HepG2 (cell line): ENCODE results near the gene SIAH2. TPM values are rescaled to one million over a fixed set of nuclear protein-coding genes. Genes with fewer than 3 reads are reported as not detected.

Experiments used
- AGO2 ChIP-seq: fragments of 200-400 bp; formaldehyde crosslinking; optimal IDR thresholded peaks from 2 replicates; pipeline ENCODE3; 2017; ENCODE audit warnings: mild to moderate bottlenecking, low read depth, low read length, moderate library complexity
- ATF4 ChIP-seq, 2 experiments: fragments of 450-650 bp in 1 of 2; sonication (generic) in 1 of 2; formaldehyde crosslinking; IDR thresholded peaks; 2 replicates each; pipeline versions ENCODE4 v1.5.0 to v1.8.0; 2020 to 2022; ENCODE audit warnings: mild to moderate bottlenecking in 1 of 2, missing genetic modification reagents in 1 of 2
- BCL6 ChIP-seq: IDR thresholded peaks from 2 replicates; pipeline ENCODE4 v1.6.1; 2016; ENCODE audit warnings: missing genetic modification reagents, missing compliant biosample characterization
- CHCHD3 ChIP-seq: sonication (generic); formaldehyde crosslinking; IDR thresholded peaks from 2 replicates; pipeline ENCODE4 v1.8.0; 2022; ENCODE audit warnings: mild to moderate bottlenecking, missing genetic modification reagents, moderate library complexity
- CREB3 ChIP-seq: sonication (generic); formaldehyde crosslinking; IDR thresholded peaks from 2 replicates; pipeline ENCODE4 v1.5.0; 2020; ENCODE audit warnings: missing genetic modification reagents
- KMT2B ChIP-seq: IDR thresholded peaks from 2 replicates; pipeline ENCODE4 v1.6.1; 2016; ENCODE audit warnings: missing genetic modification reagents, missing compliant biosample characterization
- MATR3 ChIP-seq: sonication (generic); formaldehyde crosslinking; IDR thresholded peaks from 2 replicates; pipeline ENCODE4 v1.4.0; 2020; ENCODE audit warnings: missing genetic modification reagents
- MAZ ChIP-seq, 2 experiments: sonication (generic) in 1 of 2; formaldehyde crosslinking in 1 of 2; IDR thresholded peaks; 2 replicates each; pipeline versions ENCODE4 v1.5.0 to v1.6.1; 2012 to 2020; ENCODE audit warnings: low read depth in 2 of 2, mild to moderate bottlenecking in 2 of 2, borderline replicate concordance in 1 of 2, improper control_type of control experiment in 1 of 2, low read length in 1 of 2, missing genetic modification reagents in 1 of 2, moderate library complexity in 1 of 2
- MEIS1 ChIP-seq: sonication (generic); formaldehyde crosslinking; IDR thresholded peaks from 2 replicates; pipeline ENCODE4 v1.9.0; 2021; ENCODE audit warnings: mild to moderate bottlenecking, missing genetic modification reagents, moderate library complexity, borderline replicate concordance
- MXD3 ChIP-seq: IDR thresholded peaks from 2 replicates; pipeline ENCODE4 v1.6.1; 2016; ENCODE audit warnings: mild to moderate bottlenecking, missing biosample characterization, missing genetic modification reagents
- PITX1 ChIP-seq: sonication (generic); formaldehyde crosslinking; IDR thresholded peaks from 2 replicates; pipeline ENCODE4 v1.5.1; 2020; ENCODE audit warnings: mild to moderate bottlenecking, missing genetic modification reagents
- POLR2G ChIP-seq: fragments of 200-400 bp; formaldehyde crosslinking; IDR thresholded peaks from 2 replicates; pipeline ENCODE4 v1.6.1; 2018; ENCODE audit warnings: mild to moderate bottlenecking, low read depth, low read length, moderate library complexity
- RBM22 ChIP-seq: fragments of 200-400 bp; formaldehyde crosslinking; optimal IDR thresholded peaks from 2 replicates; pipeline ENCODE3; 2017; ENCODE audit warnings: mild to moderate bottlenecking, low read length, moderate library complexity
- SMYD3 ChIP-seq: sonication (generic); formaldehyde crosslinking; IDR thresholded peaks from 2 replicates; pipeline ENCODE4 v1.8.1; 2023; ENCODE audit warnings: mild to moderate bottlenecking, missing genetic modification reagents
- ZMYM2 ChIP-seq: sonication (generic); formaldehyde crosslinking; IDR thresholded peaks from 2 replicates; pipeline ENCODE4 v1.8.0; 2022; ENCODE audit warnings: mild to moderate bottlenecking, missing genetic modification reagents
- ZNF253 ChIP-seq: sonication (generic); formaldehyde crosslinking; IDR thresholded peaks from 2 replicates; pipeline ENCODE4 v1.8.0; 2022; ENCODE audit warnings: mild to moderate bottlenecking, missing genetic modification reagents, borderline replicate concordance
- ZNF317 ChIP-seq: sonication (generic); formaldehyde crosslinking; IDR thresholded peaks from 2 replicates; pipeline ENCODE4 v1.5.0; 2020; ENCODE audit warnings: mild to moderate bottlenecking, missing genetic modification reagents
- ZNF614 ChIP-seq: IDR thresholded peaks from 2 replicates; pipeline ENCODE4 v1.6.1; 2018; ENCODE audit warnings: missing biosample characterization, missing genetic modification reagents, inconsistent platforms, borderline replicate concordance
- ZNF709 ChIP-seq: sonication (generic); formaldehyde crosslinking; IDR thresholded peaks from 2 replicates; pipeline ENCODE4 v1.5.0; 2020; ENCODE audit warnings: mild to moderate bottlenecking, missing genetic modification reagents
- ZNF768 ChIP-seq: sonication (generic); formaldehyde crosslinking; IDR thresholded peaks from 2 replicates; pipeline ENCODE4 v1.4.0; 2020; ENCODE audit warnings: missing genetic modification reagents
- ZNF770 ChIP-seq: sonication (generic); formaldehyde crosslinking; IDR thresholded peaks from 2 replicates; pipeline ENCODE4 v1.5.0; 2020; ENCODE audit warnings: mild to moderate bottlenecking, missing genetic modification reagents
- polyA plus RNA-seq, 8 experiments: library from polyadenylated mRNA; depleted of rRNA in 3 of 8; stranded (reverse) in 7 of 8; unstranded in 1 of 8; fragments of >200 nt; fragmentation: Illumina TruSeq in 4 of 8; extraction: Trizol in 4 of 8; gene quantifications; 2 replicates each; pipeline versions ENCODE4 v1.2.1 to v1.2.3, GENCODE V29; 2011 to 2016; ENCODE audit warnings: low read depth in 4 of 8, missing spikeins in 1 of 8, mixed read lengths in 1 of 8; ENCODE audit not compliant: insufficient read depth in 1 of 8
- total RNA-seq, 5 experiments: library from RNA; depleted of rRNA; stranded (reverse); fragments of >200 nt; fragmentation: Illumina TruSeq; extraction: Trizol; gene quantifications; 2 replicates each; pipeline ENCODE4 v1.2.3, GENCODE V29; 2016; ENCODE audit warnings: low read depth in 1 of 5
- TF ChIP-seq, protein P1 (sequence below): sonication (generic); formaldehyde crosslinking; IDR thresholded peaks from 2 replicates; pipeline ENCODE4 v1.8.1; 2023; ENCODE audit warnings: missing genetic modification reagents, mild to moderate bottlenecking, borderline replicate concordance
- TF ChIP-seq, protein P2 (sequence below): IDR thresholded peaks from 2 replicates; pipeline ENCODE4 v1.6.1; 2016; ENCODE audit warnings: control low read depth

SIAH2 gene
- total and polyA plus RNA-seq, 2 of the 13 experiments (the other 11 are each of a cell fraction or from before 2014, with no cell fraction given) = 71.8 to 117 TPM

DNA sequence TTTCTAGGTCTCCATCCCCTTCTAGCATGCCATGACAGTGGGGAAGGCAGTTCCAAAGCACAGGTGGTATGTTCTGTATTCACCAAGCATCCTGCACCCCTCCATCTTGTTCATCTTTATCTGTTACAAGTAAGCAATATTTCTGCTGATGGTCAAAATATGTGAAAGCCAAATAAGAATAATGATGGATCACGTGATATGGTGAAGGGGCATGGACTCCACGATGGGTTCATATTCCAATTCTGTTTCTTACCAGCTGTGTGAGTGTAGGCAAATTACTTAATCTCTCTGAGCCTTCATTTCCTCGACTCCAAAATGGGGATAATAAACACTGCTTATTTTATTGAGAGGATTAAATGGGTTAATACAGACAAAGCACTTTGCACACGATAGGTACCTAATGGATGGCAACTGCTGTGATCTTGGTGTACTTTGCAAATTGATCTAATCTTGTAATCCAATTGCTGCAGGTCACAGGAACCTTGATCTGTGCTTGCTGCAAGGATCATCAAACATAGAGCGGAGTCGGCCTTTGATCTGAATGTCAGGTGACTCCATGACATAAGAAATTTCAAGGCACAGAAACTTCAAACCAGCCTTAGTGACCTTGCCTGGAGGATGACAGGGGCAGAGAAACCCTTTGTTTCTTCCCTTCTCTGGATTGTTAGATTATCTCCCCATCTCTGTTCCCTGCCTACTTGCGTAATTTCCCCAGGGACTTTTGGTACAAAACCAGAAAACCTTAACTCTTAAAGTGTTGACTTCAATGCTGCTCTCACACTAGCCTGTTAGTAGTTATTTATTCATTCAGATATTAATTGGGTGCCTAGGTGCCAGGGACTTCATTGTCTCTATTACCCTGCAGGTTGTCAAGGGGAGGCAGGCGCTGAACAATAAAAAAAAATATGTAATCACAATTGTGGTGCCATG, 25.8 kb downstream of the SIAH2 start (continued):
- TF ChIP-seq MAZ (IDR thresholded peaks at IDR 0.05; ENCODE audit: borderline replicate concordance, low read depth, low read length) = no peak
- no peak for TF ChIP-seq MAZ (CRISPR knock-in tag; IDR thresholded peaks at IDR 0.05; ENCODE audit: low read depth)
- no peak for TF ChIP-seq MXD3 (CRISPR knock-in tag)
- TF ChIP-seq BCL6 (CRISPR knock-in tag) = peak; percentile 96
- no peak for TF ChIP-seq ZNF317 (CRISPR knock-in tag)
- TF ChIP-seq PITX1 (CRISPR knock-in tag) = peak; percentile 98
- peak; percentile 85 for TF ChIP-seq ZNF614 (CRISPR knock-in tag)
- TF ChIP-seq POLR2G = peak; percentile 39; the same call in 1 of the 2 replicates
- TF ChIP-seq, protein P1, sequence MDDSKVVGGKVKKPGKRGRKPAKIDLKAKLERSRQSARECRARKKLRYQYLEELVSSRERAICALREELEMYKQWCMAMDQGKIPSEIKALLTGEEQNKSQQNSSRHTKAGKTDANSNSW (CRISPR knock-in tag) = no peak
- TF ChIP-seq, protein P2, sequence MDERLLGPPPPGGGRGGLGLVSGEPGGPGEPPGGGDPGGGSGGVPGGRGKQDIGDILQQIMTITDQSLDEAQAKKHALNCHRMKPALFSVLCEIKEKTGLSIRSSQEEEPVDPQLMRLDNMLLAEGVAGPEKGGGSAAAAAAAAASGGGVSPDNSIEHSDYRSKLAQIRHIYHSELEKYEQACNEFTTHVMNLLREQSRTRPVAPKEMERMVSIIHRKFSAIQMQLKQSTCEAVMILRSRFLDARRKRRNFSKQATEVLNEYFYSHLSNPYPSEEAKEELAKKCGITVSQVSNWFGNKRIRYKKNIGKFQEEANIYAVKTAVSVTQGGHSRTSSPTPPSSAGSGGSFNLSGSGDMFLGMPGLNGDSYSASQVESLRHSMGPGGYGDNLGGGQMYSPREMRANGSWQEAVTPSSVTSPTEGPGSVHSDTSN (CRISPR knock-in tag) = no peak
- no peak for TF ChIP-seq AGO2
- peak; percentile 83 for TF ChIP-seq ZMYM2 (CRISPR knock-in tag)
- TF ChIP-seq CREB3 (CRISPR knock-in tag) = no peak
- no peak for TF ChIP-seq CHCHD3 (CRISPR knock-in tag)
- TF ChIP-seq ZNF768 = peak; percentile 33; the same call in 1 of the 2 replicates
- TF ChIP-seq RBM22 = no peak
- TF ChIP-seq ZNF709 (CRISPR knock-in tag) = no peak
- TF ChIP-seq KMT2B (CRISPR knock-in tag) = 0 out of 2 replicates have a peak, but pooled peaks have one; percentile 25
- TF ChIP-seq ATF4 (CRISPR knock-in tag; IDR thresholded peaks at IDR 0.05) = peak in 1 of 2 experiments; percentile 89; a peak in 2 of 4 replicates
- peak; percentile 96; the same call in 1 of the 2 replicates for TF ChIP-seq MEIS1 (CRISPR knock-in tag)
- no peak for TF ChIP-seq MATR3 (CRISPR knock-in tag)
- 0 out of 2 replicates have a peak, but pooled peaks have one; percentile 15 for TF ChIP-seq ZNF770 (CRISPR knock-in tag)
- no peak for TF ChIP-seq SMYD3 (CRISPR knock-in tag)
- TF ChIP-seq ZNF253 (CRISPR knock-in tag) = no peak
